ENCODE measurements around the gene ERMAP. TPM values are rescaled to one million over a fixed set of nuclear protein-coding genes. Genes with fewer than 3 reads are reported as not detected.
"Not testable (repeated sequence)": the region's sequence is repeated elsewhere in the genome, so short reads cannot be mapped to it uniquely, and the experiment has no call there.

The ERMAP gene
- total RNA-seq, 4 donors from 2014 or later: 23.7 to 36.5 (median 28.9) TPM

DNA sequence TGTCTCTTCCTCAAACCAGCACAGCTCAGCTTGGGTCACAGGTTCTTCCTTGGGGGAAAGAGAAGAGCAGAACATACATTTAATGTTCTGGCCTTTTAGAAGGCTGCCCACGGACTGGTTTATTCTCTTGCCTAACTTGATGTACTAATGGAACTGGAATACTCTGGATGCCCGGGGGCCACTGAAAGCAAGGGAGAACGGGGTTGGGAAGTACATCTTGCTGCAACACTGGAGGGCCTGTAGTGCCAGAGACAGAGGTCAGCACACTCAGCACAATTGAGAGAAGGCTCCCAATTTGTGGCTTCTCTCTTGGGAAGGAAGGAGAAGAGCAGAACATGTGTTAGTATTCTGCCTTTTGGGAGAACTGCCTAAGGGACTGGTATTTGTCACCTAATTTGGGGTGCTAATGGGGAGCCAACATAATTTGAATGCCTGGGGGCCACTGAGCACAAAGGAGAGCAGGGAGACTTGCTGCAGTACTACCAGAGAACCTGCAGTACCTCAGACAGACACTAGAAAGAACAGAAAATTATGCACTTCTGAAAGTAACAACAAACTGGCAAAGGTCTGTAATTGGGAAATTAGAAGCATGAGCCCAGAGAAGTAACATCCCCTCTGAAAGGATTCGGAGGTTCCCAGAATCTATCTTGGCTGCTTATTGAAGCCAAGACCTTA, 43.6 kb downstream of the ERMAP start:
- WGBS, 2 donors: 71 to 82% methylated on average over 4 of the region's 4 CpGs
- TF ChIP-seq, protein P1, sequence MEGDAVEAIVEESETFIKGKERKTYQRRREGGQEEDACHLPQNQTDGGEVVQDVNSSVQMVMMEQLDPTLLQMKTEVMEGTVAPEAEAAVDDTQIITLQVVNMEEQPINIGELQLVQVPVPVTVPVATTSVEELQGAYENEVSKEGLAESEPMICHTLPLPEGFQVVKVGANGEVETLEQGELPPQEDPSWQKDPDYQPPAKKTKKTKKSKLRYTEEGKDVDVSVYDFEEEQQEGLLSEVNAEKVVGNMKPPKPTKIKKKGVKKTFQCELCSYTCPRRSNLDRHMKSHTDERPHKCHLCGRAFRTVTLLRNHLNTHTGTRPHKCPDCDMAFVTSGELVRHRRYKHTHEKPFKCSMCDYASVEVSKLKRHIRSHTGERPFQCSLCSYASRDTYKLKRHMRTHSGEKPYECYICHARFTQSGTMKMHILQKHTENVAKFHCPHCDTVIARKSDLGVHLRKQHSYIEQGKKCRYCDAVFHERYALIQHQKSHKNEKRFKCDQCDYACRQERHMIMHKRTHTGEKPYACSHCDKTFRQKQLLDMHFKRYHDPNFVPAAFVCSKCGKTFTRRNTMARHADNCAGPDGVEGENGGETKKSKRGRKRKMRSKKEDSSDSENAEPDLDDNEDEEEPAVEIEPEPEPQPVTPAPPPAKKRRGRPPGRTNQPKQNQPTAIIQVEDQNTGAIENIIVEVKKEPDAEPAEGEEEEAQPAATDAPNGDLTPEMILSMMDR (IDR thresholded peaks at IDR 0.05): no peak
- TF ChIP-seq POLR2A (IDR thresholded peaks at IDR 0.05): no peak
- H3K36me3 ChIP-seq: no peaks in the 10 kb centered on the region
- no peak overlapping the region for H3K4me3 ChIP-seq (replicated peaks in 1 of 3)
- no peaks in the 10 kb centered on the region for H3K4me1 ChIP-seq
- H3K27me3 ChIP-seq: no peaks in the 10 kb centered on the region
- intact Hi-C loops (cut with DNase I): no loop called here
- DNase-seq: no peak
- H3K27ac ChIP-seq: no peak overlapping the region
- no peaks in the 10 kb centered on the region for H3K9me3 ChIP-seq

DNA sequence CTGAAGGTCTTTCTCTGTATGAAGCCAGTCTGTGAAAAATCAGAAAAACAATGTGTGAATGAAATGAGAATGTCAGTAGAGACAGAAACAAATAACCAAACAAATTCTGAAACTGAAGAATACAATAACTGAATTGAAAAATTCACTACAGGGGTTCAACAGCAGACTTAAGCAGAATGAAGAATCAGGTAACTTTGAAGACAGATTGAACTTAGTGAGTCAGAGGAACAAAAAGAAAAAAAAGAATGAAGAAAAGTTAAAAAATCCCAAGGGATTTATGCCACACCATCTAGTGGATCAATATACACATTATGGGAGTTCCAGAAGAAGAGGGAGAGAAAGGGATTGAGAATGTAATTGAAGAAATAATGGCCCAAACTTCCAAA, 44.1 kb downstream of the ERMAP start:
- Histone ChIP-seq H3K4me1 (no peaks in the 10 kb centered on the region), H3K27ac (no peak overlapping the region), H3K9me3 (no peaks in the 10 kb centered on the region), H3K4me3 (replicated peaks in 1 of 3) (no peak overlapping the region), H3K36me3 (no peaks in the 10 kb centered on the region), H3K27me3 (no peaks in the 10 kb centered on the region)
- intact Hi-C loops (cut with DNase I): no loop called here
- no peak for DNase-seq
- no peak for TF ChIP-seq POLR2A (IDR thresholded peaks at IDR 0.05)
- TF ChIP-seq, protein P1 (IDR thresholded peaks at IDR 0.05): no peak

DNA sequence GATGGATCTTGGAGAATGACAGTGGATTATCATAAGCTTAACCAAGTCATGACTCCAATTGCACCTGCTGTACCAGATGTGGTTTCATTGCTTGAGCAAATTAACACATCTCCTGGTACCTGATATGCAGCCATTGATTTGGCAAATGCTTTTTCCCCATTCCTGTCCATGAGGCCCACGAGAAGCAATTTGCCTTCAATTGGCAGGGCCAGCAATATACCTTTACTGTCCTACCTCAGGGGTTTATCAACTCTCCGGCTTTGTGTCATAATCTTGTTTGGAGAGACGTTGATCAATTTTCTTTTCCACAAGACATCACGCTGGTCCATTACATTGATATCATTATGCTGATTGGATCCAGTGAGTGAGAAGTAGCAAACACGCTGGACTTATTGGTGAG, 49.6 kb downstream of the ERMAP start:
- Histone ChIP-seq H3K36me3 (no peaks in the 10 kb centered on the region), H3K9me3 (no peaks in the 10 kb centered on the region)
- WGBS, 2 donors: 89 to 90% methylated on average over 5 of the region's 5 CpGs

DNA sequence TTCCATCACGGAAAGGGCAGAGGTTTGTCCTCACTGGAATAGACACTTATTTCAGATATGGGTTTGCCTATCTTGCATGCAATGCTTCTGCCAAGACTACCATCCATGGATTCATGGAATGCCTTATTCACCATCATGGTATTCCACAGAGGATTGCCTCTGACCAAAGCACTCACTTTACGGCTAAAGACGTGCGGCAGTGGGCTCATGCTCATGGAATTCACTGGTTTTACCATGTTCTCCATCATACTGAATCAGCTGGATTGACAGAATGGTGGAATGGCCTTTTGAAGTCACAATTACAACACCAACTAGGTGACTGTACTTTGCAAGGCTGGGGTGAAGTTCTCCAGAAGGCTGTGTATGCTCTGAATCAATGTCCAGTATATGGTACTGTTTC, 51.5 kb downstream of the ERMAP start:
- DNase-seq; H3K36me3 ChIP-seq; intact Hi-C loops (cut with DNase I); H3K27me3 ChIP-seq; H3K9me3 ChIP-seq; H3K27ac ChIP-seq; H3K4me1 ChIP-seq; H3K4me3 ChIP-seq (replicated peaks in 1 of 3): not testable (repeated sequence)
- 83 to 92% methylated on average over 4 of the region's 4 CpGs for WGBS, 2 donors

More for the DNA sequence above, 49.6 kb downstream of the ERMAP start:
- no peak for DNase-seq
- no peaks in the 10 kb centered on the region for H3K4me1 ChIP-seq
- no peaks in the 10 kb centered on the region for H3K27me3 ChIP-seq
- intact Hi-C loops (cut with DNase I): no loop called here
- H3K4me3 ChIP-seq (replicated peaks in 1 of 3): no peak overlapping the region
- TF ChIP-seq, protein P1 (IDR thresholded peaks at IDR 0.05): no peak
- no peak for TF ChIP-seq POLR2A (IDR thresholded peaks at IDR 0.05)
- no peak overlapping the region for H3K27ac ChIP-seq

DNA sequence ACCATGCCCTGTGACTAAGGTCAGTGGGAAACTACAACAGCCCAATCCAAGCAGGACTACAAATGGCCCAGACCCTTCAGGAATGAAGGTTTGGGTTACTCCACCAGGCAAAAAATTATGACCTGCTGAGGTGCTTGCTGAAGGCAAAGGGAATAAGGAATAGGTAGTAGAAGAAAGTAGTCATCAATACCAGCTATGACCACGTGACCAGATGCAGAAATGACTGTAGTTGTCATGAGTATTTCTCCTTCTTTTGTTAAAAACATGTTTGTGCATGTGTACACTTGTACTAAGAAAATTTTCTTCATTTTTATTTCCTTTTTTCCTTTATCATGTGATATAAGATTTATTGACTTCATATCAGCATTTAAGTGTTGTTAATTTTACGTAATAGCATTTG, 52.3 kb downstream of the ERMAP start:
- intact Hi-C loops (cut with DNase I); H3K4me1 ChIP-seq; H3K9me3 ChIP-seq; H3K27ac ChIP-seq; H3K36me3 ChIP-seq; H3K27me3 ChIP-seq; DNase-seq; H3K4me3 ChIP-seq (replicated peaks in 1 of 3): not testable (repeated sequence)
- 82 to 85% methylated on average over 2 of the region's 2 CpGs for WGBS, 2 donors

DNA sequence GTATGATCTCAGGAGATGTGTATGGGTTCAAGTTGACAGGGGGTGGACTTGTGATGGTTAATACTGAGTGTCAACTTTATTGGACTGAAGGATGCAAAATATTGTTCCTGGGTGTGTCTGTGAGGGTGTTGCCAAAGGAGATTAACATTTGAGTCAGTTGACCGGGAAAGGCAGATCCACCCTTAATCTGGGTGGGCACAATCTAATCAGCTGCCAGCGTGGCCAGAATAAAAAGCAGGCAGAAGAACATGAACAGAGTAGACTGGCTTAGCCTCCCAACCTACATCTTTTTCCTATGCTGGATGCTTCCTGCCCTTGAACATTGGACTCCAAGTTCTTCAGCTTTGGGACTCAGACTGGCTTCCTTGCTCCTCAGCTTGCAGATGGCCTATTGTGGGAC, 52.8 kb downstream of the ERMAP start:
- DNase-seq; H3K9me3 ChIP-seq; H3K4me3 ChIP-seq (replicated peaks in 1 of 3); H3K27ac ChIP-seq; H3K4me1 ChIP-seq; H3K27me3 ChIP-seq; intact Hi-C loops (cut with DNase I); H3K36me3 ChIP-seq: not testable (repeated sequence)
- WGBS, 2 donors: 89 to 90% methylated on average over 2 of the region's 2 CpGs

DNA sequence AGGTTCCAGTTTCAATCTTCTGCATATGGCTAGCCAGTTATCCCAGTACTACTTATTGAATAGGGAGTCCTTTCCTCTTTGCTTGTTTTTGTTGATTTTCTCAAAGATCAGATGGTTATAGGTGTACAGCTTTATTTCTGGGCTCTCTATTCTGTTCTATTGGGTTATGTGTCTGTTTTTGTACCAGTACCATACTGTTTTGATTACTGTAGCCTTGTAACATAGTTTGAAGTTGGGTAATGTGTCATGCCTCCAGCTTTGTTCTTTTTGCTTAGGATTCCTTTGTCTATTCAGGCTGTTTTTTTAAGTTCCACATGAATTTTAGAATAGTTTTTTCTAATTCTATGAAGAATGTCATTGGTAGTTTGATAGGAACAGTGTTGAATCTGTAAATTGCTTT, 56.2 kb downstream of the ERMAP start:
- DNase-seq; H3K4me3 ChIP-seq (replicated peaks in 1 of 3); H3K36me3 ChIP-seq; H3K4me1 ChIP-seq; H3K27ac ChIP-seq; H3K9me3 ChIP-seq; H3K27me3 ChIP-seq; intact Hi-C loops (cut with DNase I): not testable (repeated sequence)

All from thyroid gland (tissue), 4 donors.